Suprapubic skin (tissue), 4 donors: ENCODE results near the gene PKN1.

Source experiments
- CTCF ChIP-seq, 2 donors: fragments of 200-600 bp in 1 of 2; fragments of 450-650 bp in 1 of 2; sonication (generic) in 1 of 2; IDR thresholded peaks; one replicate each; pipeline ENCODE4 v1.5.1; 2016 to 2019; ENCODE audit warnings: antibody characterized with exemption in 2 of 2, mild to moderate bottlenecking in 1 of 2, moderate library complexity in 1 of 2
- POLR2A ChIP-seq, 2 donors: fragments of 450-650 bp; IDR thresholded peaks; one replicate each; pipeline ENCODE4 v1.6.1; 2017; ENCODE audit warnings: antibody characterized with exemption in 2 of 2, mild to moderate bottlenecking in 2 of 2, moderate library complexity in 2 of 2
- POLR2AphosphoS5 ChIP-seq, 3 donors: sonication (generic); formaldehyde crosslinking; IDR thresholded peaks; one replicate each; pipeline ENCODE4 v1.6.1; 2017; ENCODE audit warnings: antibody characterized with exemption in 3 of 3

- TF ChIP-seq CTCF (IDR thresholded peaks at IDR 0.05) (no peak), POLR2AphosphoS5 (IDR thresholded peaks at IDR 0.05) (no peak), POLR2A (IDR thresholded peaks at IDR 0.05) (no peak)
These were observed 62.0 kb downstream of the PKN1 start for GRCh38 chr19:14494910-14495671.
